Measurements from ENCODE around the gene C12orf60. TPM values are rescaled to one million over a fixed set of nuclear protein-coding genes. Genes with fewer than 3 reads are reported as not detected.

C12orf60 gene
- total RNA-seq, 1 experiment from 2014 or later: 3.5 TPM

GRCh38 chr12:14802247-14802646, 1.2 kb upstream of the C12orf60 start:
- DNase-seq (ENCODE audit: low read depth, low spot score): no peak

More at GRCh38 chr12:14802247-14802646, 1.2 kb upstream of the C12orf60 start:
- H4K20me1 ChIP-seq (ENCODE audit: insufficient read depth): no peaks in the 10 kb centered on the region
- peaks cover 6 to 15% of the 10 kb centered on the region in 2 experiments; a peak in 3 of 4 replicates for H3K4me1 ChIP-seq (ENCODE audit: control insufficient read depth in 1 of 2, insufficient read depth in 2 of 2, low read length in 2 of 2)
- H3K36me3 ChIP-seq (ENCODE audit: control insufficient read depth in 1 of 2, insufficient read depth in 2 of 2, low read length in 2 of 2): peaks cover 22 to 23% of the 10 kb centered on the region in 2 experiments
- no peak for ATAC-seq
- TF ChIP-seq EGR1 (IDR thresholded peaks at IDR 0.05; ENCODE audit: low read depth) (no peak), MAX (IDR thresholded peaks at IDR 0.05) (no peak), JUND (IDR thresholded peaks at IDR 0.05) (no peak), CBX3 (IDR thresholded peaks at IDR 0.05; ENCODE audit: low read depth) (no peak), EZH2 (IDR thresholded peaks at IDR 0.05) (no peak), RAD21 (IDR thresholded peaks at IDR 0.05; ENCODE audit: low read depth) (no peak), CEBPB (IDR thresholded peaks at IDR 0.05; ENCODE audit: low read depth) (no peak), YY1 (IDR thresholded peaks at IDR 0.05; ENCODE audit: extremely low read depth, insufficient replicate concordance, low read depth, low read length) (no peak), ATF3 (IDR thresholded peaks at IDR 0.05) (no peak), TCF7L2 (IDR thresholded peaks at IDR 0.05; ENCODE audit: borderline replicate concordance, extremely low read depth, insufficient read depth, insufficient read length) (no peak), ZBTB33 (IDR thresholded peaks at IDR 0.05; ENCODE audit: extremely low read depth, insufficient replicate concordance, low read length) (no peak), CTCF (IDR thresholded peaks at IDR 0.05 in 2 of 3, conservative IDR thresholded peaks at IDR 0.05 in 1 of 3; ENCODE audit: borderline replicate concordance in 1 of 3, insufficient read depth in 1 of 3, low read depth in 2 of 3, low read length in 2 of 3) (no peak), POLR2A (IDR thresholded peaks at IDR 0.05; ENCODE audit: borderline replicate concordance, extremely low read depth, insufficient read depth, insufficient read length) (no peak), ZFX (IDR thresholded peaks at IDR 0.05) (no peak), REST (IDR thresholded peaks at IDR 0.05; ENCODE audit: low read depth) (no peak), POLR2AphosphoS5 (IDR thresholded peaks at IDR 0.05; ENCODE audit: low read depth, low read length) (no peak), FOSL1 (IDR thresholded peaks at IDR 0.05; ENCODE audit: low read depth) (no peak), EZH2phosphoT487 (IDR thresholded peaks at IDR 0.05; ENCODE audit: borderline replicate concordance) (no peak), SIN3A (IDR thresholded peaks at IDR 0.05; ENCODE audit: low read depth) (no peak)
- RAD21 ChIA-PET (ENCODE audit: low non-redundant PET in 1 of 2, low total read pairs in 2 of 2, uncharacterized antibody in 2 of 2, unreplicated experiment in 2 of 2): no interaction called here
- no peaks in the 10 kb centered on the region for H3K9me2 ChIP-seq (ENCODE audit: insufficient read depth)
- POLR2A ChIA-PET: interaction anchor here (1.8 to 2.2 kb wide), 4 partner anchors 9 to 33 kb away, joined by 6 to 13 read pairs (median 9); a partner anchor contains a TSS
- CTCF ChIA-PET: no interaction called here
- intact Hi-C loops (cut with micrococcal nuclease): no loop called here
- H3K27ac ChIP-seq (ENCODE audit: low read depth, low read length): peak overlapping the region; percentile 79; the same call in 1 of the 2 replicates
- no TSS peak for BruUV-seq (replicated peaks)
- no peak overlapping the region for H2AFZ ChIP-seq (ENCODE audit: low read depth, low read length, poor library complexity, severe bottlenecking)
- no peaks in the 10 kb centered on the region for H3K9me3 ChIP-seq (ENCODE audit: control insufficient read depth in 1 of 2, insufficient read depth in 1 of 2, low read depth in 1 of 2, low read length in 2 of 2)
- H3K79me2 ChIP-seq (ENCODE audit: insufficient read depth, low read length): peaks cover 68% of the 10 kb centered on the region
- peak overlapping the region; percentile 75 for H3K4me2 ChIP-seq (ENCODE audit: low read length)
- H3K4me3 ChIP-seq (replicated peaks in 1 of 2; ENCODE audit: low read depth in 1 of 2, low read length in 2 of 2): peak overlapping the region; percentile 86 to 94
- H3K27me3 ChIP-seq (ENCODE audit: insufficient read depth, low read length): no peaks in the 10 kb centered on the region
- peak overlapping the region; percentile 95 for H3K9ac ChIP-seq (ENCODE audit: low read length)
